ENCODE measurements around the gene MAPK4. TPM values are rescaled to one million over a fixed set of nuclear protein-coding genes. Genes with fewer than 3 reads are reported as not detected.
"Not testable (repeated sequence)": the region's sequence is repeated elsewhere in the genome, so short reads cannot be mapped to it uniquely, and the experiment has no call there.

Gene MAPK4
- total RNA-seq, 3 donors from 2014 or later: 0.64 to 1.9 (median 1.3) TPM

DNA sequence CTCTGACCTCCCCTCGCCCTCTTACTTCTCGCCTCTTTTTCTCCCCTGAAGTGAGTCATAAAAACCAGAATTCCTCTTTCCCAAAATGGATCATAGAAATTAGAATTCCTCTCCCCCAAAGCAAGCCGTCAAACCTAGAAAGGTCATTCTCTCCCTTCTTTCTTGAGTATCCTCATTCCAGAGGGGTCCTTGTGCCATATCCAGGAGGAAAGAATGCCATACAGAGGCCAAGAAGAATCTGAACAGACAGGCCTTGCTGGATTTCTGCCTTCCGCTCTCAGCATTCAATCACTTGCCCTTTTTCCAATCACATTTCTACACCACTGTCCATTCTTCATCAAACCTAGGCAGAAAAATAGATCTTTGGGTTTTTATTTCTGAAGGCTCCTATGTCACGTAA, 31.1 kb upstream of the MAPK4 start:
- Histone ChIP-seq H3K27ac (no peak overlapping the region), H3K4me1 (no peaks in the 10 kb centered on the region), H3K36me3 (no peaks in the 10 kb centered on the region), H3K9me3 (peaks cover 14% of the 10 kb centered on the region in 2 donors), H3K27me3 (no peaks in the 10 kb centered on the region), H3K4me3 (no peak overlapping the region)
- no peak for DNase-seq (ENCODE audit: low spot score in 2 of 2)
- no peak for TF ChIP-seq POLR2A (IDR thresholded peaks at IDR 0.05)
- TF ChIP-seq, protein P1, sequence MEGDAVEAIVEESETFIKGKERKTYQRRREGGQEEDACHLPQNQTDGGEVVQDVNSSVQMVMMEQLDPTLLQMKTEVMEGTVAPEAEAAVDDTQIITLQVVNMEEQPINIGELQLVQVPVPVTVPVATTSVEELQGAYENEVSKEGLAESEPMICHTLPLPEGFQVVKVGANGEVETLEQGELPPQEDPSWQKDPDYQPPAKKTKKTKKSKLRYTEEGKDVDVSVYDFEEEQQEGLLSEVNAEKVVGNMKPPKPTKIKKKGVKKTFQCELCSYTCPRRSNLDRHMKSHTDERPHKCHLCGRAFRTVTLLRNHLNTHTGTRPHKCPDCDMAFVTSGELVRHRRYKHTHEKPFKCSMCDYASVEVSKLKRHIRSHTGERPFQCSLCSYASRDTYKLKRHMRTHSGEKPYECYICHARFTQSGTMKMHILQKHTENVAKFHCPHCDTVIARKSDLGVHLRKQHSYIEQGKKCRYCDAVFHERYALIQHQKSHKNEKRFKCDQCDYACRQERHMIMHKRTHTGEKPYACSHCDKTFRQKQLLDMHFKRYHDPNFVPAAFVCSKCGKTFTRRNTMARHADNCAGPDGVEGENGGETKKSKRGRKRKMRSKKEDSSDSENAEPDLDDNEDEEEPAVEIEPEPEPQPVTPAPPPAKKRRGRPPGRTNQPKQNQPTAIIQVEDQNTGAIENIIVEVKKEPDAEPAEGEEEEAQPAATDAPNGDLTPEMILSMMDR (IDR thresholded peaks at IDR 0.05): no peak
- no peak for TF ChIP-seq POLR2AphosphoS5 (IDR thresholded peaks at IDR 0.05)
- intact Hi-C loops (cut with DNase I; ENCODE audit: low total_unique reads): no loop called here

DNA sequence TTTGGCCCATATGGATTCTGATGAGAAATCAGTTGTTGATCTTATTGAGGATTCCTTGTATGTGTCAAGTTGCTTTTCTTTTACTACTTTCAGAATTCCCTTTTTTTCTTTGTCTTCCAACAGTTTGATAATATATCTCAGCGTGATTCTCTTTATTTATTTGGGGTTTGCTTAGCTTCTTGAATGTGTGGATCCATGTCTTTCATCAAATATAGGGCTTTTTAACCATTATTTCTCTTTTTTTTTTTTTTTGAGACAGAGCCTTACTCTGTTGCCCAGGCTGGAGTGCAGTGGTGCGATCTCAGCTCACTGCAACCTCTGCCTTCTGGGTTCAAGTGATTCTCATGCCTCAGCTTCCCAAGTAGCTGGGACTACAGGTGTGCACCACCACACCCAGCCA, 26.1 kb upstream of the MAPK4 start:
- DNase-seq (ENCODE audit: low spot score in 2 of 2); H3K4me1 ChIP-seq; intact Hi-C loops (cut with DNase I; ENCODE audit: low total_unique reads); H3K36me3 ChIP-seq; H3K27me3 ChIP-seq; H3K27ac ChIP-seq; H3K4me3 ChIP-seq: not testable (repeated sequence)
- peaks cover 21 to 23% of the 10 kb centered on the region in 2 donors for H3K9me3 ChIP-seq

DNA sequence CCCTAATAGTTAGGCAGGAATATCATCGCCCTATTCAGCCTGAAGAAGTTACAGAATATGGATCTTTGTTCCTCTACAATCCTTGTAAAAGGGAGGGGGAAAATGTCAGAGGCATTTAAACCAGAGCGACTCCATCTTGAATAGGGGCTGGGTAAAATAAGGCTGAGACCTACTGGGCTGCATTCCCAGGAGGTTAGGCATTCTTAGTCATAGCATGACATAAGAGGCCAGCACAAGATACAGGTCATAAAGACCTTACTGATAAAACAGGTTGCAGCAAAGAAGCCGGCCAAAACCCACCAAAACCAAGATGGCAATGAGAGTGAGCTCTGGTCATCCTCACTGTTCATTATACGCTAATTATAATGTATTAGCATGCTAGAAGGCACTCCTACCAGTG, 15.4 kb upstream of the MAPK4 start:
- DNase-seq (ENCODE audit: low spot score in 2 of 2); intact Hi-C loops (cut with DNase I; ENCODE audit: low total_unique reads): not testable (repeated sequence)

DNA sequence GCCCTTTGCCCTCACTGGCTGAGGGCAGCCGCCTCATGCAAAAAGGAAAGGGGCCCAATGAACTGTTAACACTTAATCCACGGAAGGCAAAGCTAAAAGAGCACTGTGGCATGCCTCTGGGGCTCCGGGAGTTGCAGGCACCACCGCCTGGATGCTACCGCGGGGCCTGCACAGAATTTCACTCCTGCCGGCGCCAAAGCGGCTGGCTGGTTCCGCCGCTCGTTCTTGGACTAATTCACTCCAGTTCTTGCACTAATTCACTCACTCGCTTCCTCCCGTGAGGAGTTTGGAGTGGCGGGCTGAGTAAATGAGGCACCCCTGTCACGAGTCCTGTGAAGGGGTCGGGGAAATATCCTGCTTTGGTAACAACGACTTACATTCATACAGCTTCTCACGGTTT, 14.0 kb upstream of the MAPK4 start:
- Histone ChIP-seq H3K36me3 (no peaks in the 10 kb centered on the region), H3K4me1 (no peaks in the 10 kb centered on the region), H3K27ac (no peak overlapping the region), H3K9me3 (no peaks in the 10 kb centered on the region), H3K4me3 (no peak overlapping the region), H3K27me3 (no peaks in the 10 kb centered on the region)
- no peak for DNase-seq (ENCODE audit: low spot score in 2 of 2)
- intact Hi-C loops (cut with DNase I; ENCODE audit: low total_unique reads): no loop called here
- TF ChIP-seq POLR2AphosphoS5 (IDR thresholded peaks at IDR 0.05): no peak
- TF ChIP-seq, protein P1 (IDR thresholded peaks at IDR 0.05): no peak
- no peak for TF ChIP-seq POLR2A (IDR thresholded peaks at IDR 0.05)

More for the DNA sequence above, 15.4 kb upstream of the MAPK4 start:
- H3K36me3 ChIP-seq, H3K4me1 ChIP-seq, H3K9me3 ChIP-seq, H3K27ac ChIP-seq, H3K27me3 ChIP-seq, H3K4me3 ChIP-seq: not testable (repeated sequence)

DNA sequence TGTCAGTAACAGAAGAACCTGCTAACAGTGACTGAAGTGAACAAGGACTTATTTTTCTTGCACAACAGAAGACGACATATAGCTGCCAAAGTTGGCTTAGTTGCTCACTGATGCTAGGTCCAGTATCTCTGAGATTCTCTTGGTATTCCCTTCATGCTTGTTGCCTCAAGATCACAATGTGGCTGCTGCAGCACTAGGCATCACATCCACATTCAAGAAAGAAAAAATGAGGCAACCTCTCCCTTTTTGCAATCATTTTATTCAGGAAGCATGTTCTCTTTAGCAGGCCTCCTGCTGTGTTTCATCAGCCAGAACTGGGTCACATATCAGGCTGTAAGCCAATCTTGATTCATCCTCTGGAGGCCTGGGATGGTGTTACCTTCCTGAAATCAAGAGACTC, 11.7 kb upstream of the MAPK4 start:
- intact Hi-C loops (cut with DNase I; ENCODE audit: low total_unique reads): no loop called here
- no peak for TF ChIP-seq POLR2AphosphoS5 (IDR thresholded peaks at IDR 0.05)
- H3K4me1 ChIP-seq: no peaks in the 10 kb centered on the region

DNA sequence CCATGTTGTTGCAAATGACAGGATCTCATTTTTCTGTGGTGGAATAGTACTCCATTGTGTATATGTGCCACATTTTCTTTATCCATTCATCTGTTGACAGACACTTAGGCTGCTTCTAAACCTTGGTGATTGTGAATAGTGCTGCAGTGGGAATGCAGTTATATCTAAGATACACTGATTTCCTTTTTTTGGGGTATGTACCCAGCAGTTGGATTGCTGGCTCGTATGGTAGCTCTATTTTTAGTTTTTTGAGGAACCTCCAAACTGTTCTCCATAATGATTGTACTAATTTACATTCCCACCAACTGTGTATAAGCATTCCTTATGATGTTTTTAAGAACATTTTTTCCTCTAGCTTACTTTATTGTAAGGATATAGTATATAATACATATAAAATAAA, 8.2 kb upstream of the MAPK4 start:
- H3K4me3 ChIP-seq; DNase-seq (ENCODE audit: low spot score in 2 of 2); H3K4me1 ChIP-seq; H3K27ac ChIP-seq; intact Hi-C loops (cut with DNase I; ENCODE audit: low total_unique reads); H3K36me3 ChIP-seq; H3K27me3 ChIP-seq: not testable (repeated sequence)
- peaks cover 3 to 14% of the 10 kb centered on the region in 2 donors for H3K9me3 ChIP-seq

More for the DNA sequence above, 11.7 kb upstream of the MAPK4 start:
- Histone ChIP-seq H3K27ac (no peak overlapping the region), H3K36me3 (no peaks in the 10 kb centered on the region), H3K9me3 (no peaks in the 10 kb centered on the region), H3K27me3 (no peaks in the 10 kb centered on the region), H3K4me3 (no peak overlapping the region)
- no peak for DNase-seq (ENCODE audit: low spot score in 2 of 2)

DNA sequence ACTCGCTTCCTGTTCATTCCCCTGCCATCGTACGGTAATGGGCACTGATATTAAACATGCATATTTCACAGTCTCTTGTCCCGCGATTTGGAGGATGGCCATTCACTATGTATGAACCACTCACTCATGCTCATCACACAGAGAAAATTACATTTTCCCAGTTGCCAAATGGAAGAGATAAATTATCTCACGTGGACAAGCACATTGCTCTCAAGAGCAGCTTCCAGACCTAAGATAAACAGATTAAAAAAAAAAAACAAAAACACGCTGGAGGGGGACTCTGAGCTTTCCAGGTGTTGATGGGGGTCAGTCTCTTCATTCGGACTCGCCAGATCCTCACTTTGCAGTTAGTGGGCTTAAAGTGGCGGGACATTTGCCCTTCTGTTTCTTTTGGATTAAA, 1.7 kb upstream of the MAPK4 start:
- H3K27ac ChIP-seq: no peak overlapping the region
- H3K4me1 ChIP-seq: peaks cover 0 to 8% of the 10 kb centered on the region in 2 donors
- no peak for DNase-seq (ENCODE audit: low spot score in 2 of 2)
- intact Hi-C loops (cut with DNase I; ENCODE audit: low total_unique reads): no loop called here
- no peaks in the 10 kb centered on the region for H3K36me3 ChIP-seq
- H3K27me3 ChIP-seq: peaks cover 0 to 6% of the 10 kb centered on the region in 2 donors
- H3K9me3 ChIP-seq: peaks cover 3 to 14% of the 10 kb centered on the region in 2 donors
- no peak overlapping the region for H3K4me3 ChIP-seq
- TF ChIP-seq, protein P1 (IDR thresholded peaks at IDR 0.05): no peak
- no peak for TF ChIP-seq POLR2AphosphoS5 (IDR thresholded peaks at IDR 0.05)
- no peak for TF ChIP-seq POLR2A (IDR thresholded peaks at IDR 0.05)

Measured in breast epithelium (tissue), 4 donors.